Suprapubic skin (tissue), 4 donors: Measurements from ENCODE around the gene AKR7A2. TPM values are rescaled to one million over a fixed set of nuclear protein-coding genes. Genes with fewer than 3 reads are reported as not detected.
A peak's percentile ranks its signal among the peaks of the same experiment; 100 is the strongest.

Source experiments
- DNase-seq, 2 donors: peaks; one replicate each; pipeline ENCODE4 v3.0.0-alpha.2; 2019; ENCODE audit warnings: low spot score in 2 of 2
- H3K27ac ChIP-seq: fragments of 200-600 bp; sonication (generic); one replicate; pipeline ENCODE4 v1.5.1; 2019
- H3K27me3 ChIP-seq: fragments of 200-600 bp; sonication (generic); one replicate; pipeline ENCODE4 v1.5.1; 2019
- H3K36me3 ChIP-seq: fragments of 200-600 bp; sonication (generic); one replicate; pipeline ENCODE4 v1.5.1; 2019
- H3K4me1 ChIP-seq: fragments of 200-600 bp; sonication (generic); one replicate; pipeline ENCODE4 v1.5.1; 2019
- H3K4me3 ChIP-seq: fragments of 200-600 bp; sonication (generic); one replicate; pipeline ENCODE4 v1.5.1; 2019; ENCODE audit warnings: mild to moderate bottlenecking
- H3K9me3 ChIP-seq: fragments of 200-600 bp; sonication (generic); one replicate; pipeline ENCODE4 v1.5.1; 2019
- CTCF ChIP-seq, 2 donors: fragments of 200-600 bp in 1 of 2; fragments of 450-650 bp in 1 of 2; sonication (generic) in 1 of 2; IDR thresholded peaks; one replicate each; pipeline ENCODE4 v1.5.1; 2016 to 2019; ENCODE audit warnings: antibody characterized with exemption in 2 of 2, mild to moderate bottlenecking in 1 of 2, moderate library complexity in 1 of 2
- EP300 ChIP-seq: sonication (generic); formaldehyde crosslinking; IDR thresholded peaks from one replicate; pipeline ENCODE4 v1.6.1; 2017; ENCODE audit warnings: antibody characterized with exemption
- POLR2A ChIP-seq, 2 donors: fragments of 450-650 bp; IDR thresholded peaks; one replicate each; pipeline ENCODE4 v1.6.1; 2017; ENCODE audit warnings: antibody characterized with exemption in 2 of 2, mild to moderate bottlenecking in 2 of 2, moderate library complexity in 2 of 2
- POLR2AphosphoS5 ChIP-seq, 3 donors: sonication (generic); formaldehyde crosslinking; IDR thresholded peaks; one replicate each; pipeline ENCODE4 v1.6.1; 2017; ENCODE audit warnings: antibody characterized with exemption in 3 of 3
- WGBS: methylation state at CpG from one replicate; pipeline ENCODE4 v1.1.5; 2018; 5-methylcytosine and 5-hydroxymethylcytosine counted together
- total RNA-seq, 4 donors: library from RNA; depleted of rRNA; stranded (reverse); fragments of >200 nt; gene quantifications; one replicate each; pipeline ENCODE4 v1.1.0, GENCODE V29; 2016

Gene AKR7A2
- total RNA-seq, 4 donors from 2014 or later = 64.8 to 95.6 (median 69.4) TPM

DNA sequence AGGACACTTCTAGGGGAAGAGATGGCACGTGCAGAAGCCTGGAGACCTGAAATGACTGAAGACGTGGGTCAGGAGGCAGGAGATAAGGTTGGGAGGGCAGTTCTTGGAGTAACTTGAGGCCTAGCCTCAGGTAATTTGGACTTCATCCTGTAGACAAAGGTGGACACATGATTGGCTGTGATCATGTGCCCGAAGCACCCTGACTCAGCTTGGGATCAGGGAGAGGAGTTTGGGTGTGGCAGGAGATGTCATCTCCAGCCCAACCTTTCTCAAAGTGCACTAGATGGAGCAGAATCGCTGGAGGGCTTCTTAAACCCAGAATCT, 1.7 kb upstream of the AKR7A2 start:
- no peaks in the 10 kb centered on the region for H3K27me3 ChIP-seq
- H3K9me3 ChIP-seq = no peaks in the 10 kb centered on the region
- no peak for DNase-seq
- no peak overlapping the region for H3K27ac ChIP-seq
- peaks cover 10% of the 10 kb centered on the region for H3K36me3 ChIP-seq
- H3K4me3 ChIP-seq = no peak overlapping the region
- peaks cover 53% of the 10 kb centered on the region for H3K4me1 ChIP-seq
- 57% methylated on average over 4 of the region's 4 CpGs for WGBS
- TF ChIP-seq EP300 (no peak), CTCF (IDR thresholded peaks at IDR 0.05) (no peak), POLR2A (IDR thresholded peaks at IDR 0.05) (no peak), POLR2AphosphoS5 (IDR thresholded peaks at IDR 0.05) (no peak)

DNA sequence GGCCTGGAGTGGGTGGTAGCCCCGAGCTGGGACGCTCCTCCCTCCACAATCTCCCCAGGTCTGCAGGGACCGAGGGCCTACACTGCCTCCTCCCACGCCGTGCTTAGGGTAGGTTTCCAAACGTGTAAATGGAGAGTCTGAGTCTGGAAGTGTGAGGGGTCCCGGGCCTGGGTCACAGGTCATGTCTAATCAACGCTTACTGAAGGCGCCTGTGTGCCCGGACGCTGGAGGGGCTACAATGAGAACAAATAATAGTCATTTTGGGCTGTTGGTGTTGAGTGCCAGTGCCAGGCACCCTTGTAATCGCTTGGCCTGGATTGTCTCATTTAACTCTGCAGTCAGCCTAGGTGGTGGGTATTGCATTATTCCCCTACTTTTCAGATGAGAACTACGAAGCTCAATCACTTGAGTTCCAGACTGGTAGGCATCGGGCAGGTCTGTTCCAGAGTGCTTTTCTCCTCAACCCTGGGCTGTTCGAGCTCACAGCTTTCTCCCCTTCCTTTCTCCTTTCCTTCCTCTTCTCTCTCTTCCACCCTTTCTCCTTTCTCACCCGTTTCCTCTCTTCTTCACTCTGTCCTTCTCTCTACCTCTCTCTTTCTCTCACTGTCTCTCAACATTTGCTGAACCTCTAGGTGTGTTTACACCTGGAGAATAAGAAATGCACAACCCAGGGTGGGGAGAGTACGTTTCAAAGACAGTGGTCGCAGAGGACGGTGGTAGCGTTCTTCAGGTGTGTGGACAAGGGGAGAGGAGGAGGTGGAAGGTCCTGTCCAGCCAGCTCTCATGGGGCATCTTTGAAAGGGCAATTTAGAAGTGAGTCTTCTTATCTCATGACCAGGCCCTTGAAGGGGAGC, 1.1 kb upstream of the AKR7A2 start:
- no peaks in the 10 kb centered on the region for H3K9me3 ChIP-seq
- TF ChIP-seq POLR2A (IDR thresholded peaks at IDR 0.05) (no peak), CTCF (IDR thresholded peaks at IDR 0.05) (no peak), EP300 (no peak), POLR2AphosphoS5 (IDR thresholded peaks at IDR 0.05) (no peak)
- H3K27ac ChIP-seq = peak overlapping the region; percentile 82
- no peak for DNase-seq
- peaks cover 8% of the 10 kb centered on the region for H3K36me3 ChIP-seq
- H3K27me3 ChIP-seq = no peaks in the 10 kb centered on the region
- peaks cover 53% of the 10 kb centered on the region for H3K4me1 ChIP-seq
- H3K4me3 ChIP-seq = peak overlapping the region; percentile 71
- WGBS = 60% methylated on average over 11 of the region's 20 CpGs

- under 1% methylated on average over 7 of the region's 29 CpGs for WGBS
- Histone ChIP-seq H3K27me3 (no peaks in the 10 kb centered on the region), H3K27ac (peak overlapping the region; percentile 82), H3K36me3 (peaks cover 18% of the 10 kb centered on the region), H3K4me1 (peaks cover 53% of the 10 kb centered on the region), H3K4me3 (peak overlapping the region; percentile 71), H3K9me3 (no peaks in the 10 kb centered on the region)
- TF ChIP-seq POLR2AphosphoS5 (IDR thresholded peaks at IDR 0.05) = no peak
- no peak for TF ChIP-seq CTCF (IDR thresholded peaks at IDR 0.05)
- no peak for TF ChIP-seq EP300
- TF ChIP-seq POLR2A (IDR thresholded peaks at IDR 0.05) = no peak
- DNase-seq = peak in 1 of 2 donors; percentile 71
Observed at GRCh38 chr1:19311503-19311930, 427 bp downstream of the AKR7A2 start.

- no peak for TF ChIP-seq POLR2AphosphoS5 (IDR thresholded peaks at IDR 0.05)
- no peak for TF ChIP-seq EP300
- no peak for TF ChIP-seq POLR2A (IDR thresholded peaks at IDR 0.05)
- no peak for TF ChIP-seq CTCF (IDR thresholded peaks at IDR 0.05)
- H3K27me3 ChIP-seq = no peaks in the 10 kb centered on the region
- no peak for DNase-seq
- H3K4me1 ChIP-seq = peaks cover 53% of the 10 kb centered on the region
- no peaks in the 10 kb centered on the region for H3K9me3 ChIP-seq
- 38% methylated on average over 13 of the region's 13 CpGs for WGBS
- H3K27ac ChIP-seq = no peak overlapping the region
- H3K36me3 ChIP-seq = peaks cover 24% of the 10 kb centered on the region
- peak overlapping the region; percentile 71 for H3K4me3 ChIP-seq
Observed at GRCh38 chr1:19310720-19311502, 1.0 kb downstream of the AKR7A2 start.

DNA sequence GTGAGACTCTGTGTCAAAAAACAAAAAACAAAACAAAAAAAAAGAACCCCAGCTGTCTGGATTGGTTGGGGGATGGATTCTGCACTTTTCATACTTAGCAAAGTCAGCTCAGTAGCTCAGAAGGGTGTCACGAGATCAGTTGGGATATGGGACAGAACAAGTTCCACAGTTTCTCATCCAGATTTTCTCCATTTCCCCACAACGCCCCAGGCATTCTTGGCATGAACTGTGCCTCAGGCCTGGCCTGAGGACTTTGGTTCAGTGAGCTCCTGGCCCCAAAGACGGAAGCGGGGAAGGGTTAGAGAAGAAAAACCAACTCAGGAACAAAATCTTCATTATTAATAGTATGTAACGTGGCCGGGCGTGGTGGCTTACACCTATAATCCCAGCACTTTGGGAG, 1.9 kb downstream of the AKR7A2 start:
- Histone ChIP-seq H3K27ac (no peak overlapping the region), H3K36me3 (peaks cover 33% of the 10 kb centered on the region), H3K4me3 (no peak overlapping the region), H3K27me3 (no peaks in the 10 kb centered on the region), H3K4me1 (peaks cover 48% of the 10 kb centered on the region), H3K9me3 (no peaks in the 10 kb centered on the region)
- 74% methylated on average over 7 of the region's 7 CpGs for WGBS
- TF ChIP-seq CTCF (IDR thresholded peaks at IDR 0.05) (no peak), POLR2AphosphoS5 (IDR thresholded peaks at IDR 0.05) (no peak), EP300 (no peak), POLR2A (IDR thresholded peaks at IDR 0.05) (no peak)
- no peak for DNase-seq
